HG02759 (cell line): Measurements from ENCODE around the gene VSIR.

ENCODE experiments used
- ATAC-seq: cut with Tn5 transposase; IDR thresholded peaks from one replicate; pipeline ENCODE4 v1.9.1; 2021; ENCODE audit warnings: mild to moderate bottlenecking, moderate library complexity; ENCODE audit not compliant: unreplicated experiment

The VSIR gene

GRCh38 chr10:71773221-71773971 lies at the start of gene VSIR:
VSIR (minus strand) TSS chr10:71773520; CDS start chr10:71773439, 81 bp downstream.
- peak; percentile 61 for ATAC-seq

DNA sequence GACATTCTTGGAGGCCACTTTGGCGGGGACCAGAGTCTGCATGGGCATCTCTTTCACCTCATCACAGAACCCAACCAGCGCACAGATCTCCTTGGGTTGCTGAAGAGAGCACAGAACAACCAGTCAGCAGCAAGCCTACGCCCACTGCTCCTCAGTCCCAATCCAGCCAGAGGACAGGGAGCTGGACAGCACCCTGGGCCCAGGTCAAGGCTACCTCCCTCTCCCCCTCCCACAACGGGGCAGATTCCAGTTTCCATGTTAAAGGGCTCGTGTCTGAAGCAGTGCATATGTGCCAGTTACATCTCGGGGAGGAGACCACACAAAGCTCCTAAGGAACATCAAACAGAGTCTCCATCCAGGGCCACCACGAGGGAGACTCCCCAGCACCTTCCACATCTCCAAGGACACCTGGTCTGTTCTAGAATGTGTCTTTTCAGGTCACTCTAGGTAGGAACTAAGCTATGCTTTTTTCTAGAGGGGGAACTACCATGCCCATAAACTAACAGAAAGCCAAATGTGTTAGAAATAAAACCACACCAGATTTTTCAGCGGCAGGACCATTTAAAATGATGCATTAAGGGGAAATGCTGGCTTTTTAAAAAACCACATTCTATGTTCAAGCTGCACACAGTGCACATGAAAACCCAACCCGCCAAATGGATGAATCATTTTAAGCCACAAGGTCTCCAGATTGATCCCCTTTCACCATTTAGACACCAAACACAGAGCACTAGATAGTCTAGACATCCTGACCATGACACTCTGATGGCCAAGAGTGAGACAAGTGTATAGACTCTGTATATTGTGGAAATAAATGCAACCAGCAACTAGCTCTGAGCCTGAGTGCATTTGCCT lies 48.8 kb upstream of the VSIR start:
- no peak for ATAC-seq

GRCh38 chr10:71820966-71821365 lies 47.6 kb upstream of the VSIR start:
- no peak for ATAC-seq

DNA sequence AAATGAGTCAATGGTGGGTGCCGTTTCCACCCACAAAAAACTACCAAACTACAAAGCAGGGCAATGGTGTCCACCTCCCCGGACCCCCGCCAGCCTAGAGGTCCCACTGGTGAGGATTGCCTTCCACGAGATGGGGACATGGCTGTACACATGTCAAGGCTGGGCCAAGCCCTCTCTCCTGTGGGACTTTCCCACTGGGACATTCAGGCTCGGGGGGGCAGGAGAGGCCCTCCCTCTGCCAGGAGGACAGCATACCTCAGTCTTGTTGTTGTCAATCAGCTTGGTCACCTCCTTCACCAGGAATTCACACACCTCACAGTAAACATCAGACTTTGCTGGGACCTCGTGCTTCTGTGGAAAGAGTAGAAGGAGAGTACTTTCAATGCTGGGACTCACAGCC lies 46.7 kb upstream of the VSIR start:
- no peak for ATAC-seq

DNA sequence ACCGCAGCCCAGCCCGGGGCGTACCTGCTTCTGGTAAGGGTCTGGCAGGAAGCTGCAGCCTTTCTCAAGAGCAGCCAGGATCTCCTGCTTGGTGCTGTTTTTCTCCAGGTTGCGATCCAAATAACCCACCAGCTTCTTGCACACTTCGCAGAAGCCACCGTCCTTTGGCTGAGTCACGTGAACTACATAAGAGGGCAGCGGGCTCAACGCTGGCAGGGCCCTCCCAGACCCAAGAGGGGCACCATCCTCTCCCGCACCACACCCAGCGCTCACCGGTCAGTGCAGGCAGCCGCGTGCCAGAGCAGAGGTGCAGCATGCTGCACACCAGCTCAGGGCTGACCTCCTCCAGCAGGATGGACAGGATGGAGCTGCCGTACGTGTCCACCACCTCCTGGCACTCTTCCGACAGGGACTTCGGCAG lies 46.1 kb upstream of the VSIR start:
- ATAC-seq = no peak

GRCh38 chr10:71818674-71819260 lies 45.4 kb upstream of the VSIR start:
- ATAC-seq = no peak

GRCh38 chr10:71817831-71818655 lies 44.7 kb upstream of the VSIR start:
- ATAC-seq = no peak

DNA sequence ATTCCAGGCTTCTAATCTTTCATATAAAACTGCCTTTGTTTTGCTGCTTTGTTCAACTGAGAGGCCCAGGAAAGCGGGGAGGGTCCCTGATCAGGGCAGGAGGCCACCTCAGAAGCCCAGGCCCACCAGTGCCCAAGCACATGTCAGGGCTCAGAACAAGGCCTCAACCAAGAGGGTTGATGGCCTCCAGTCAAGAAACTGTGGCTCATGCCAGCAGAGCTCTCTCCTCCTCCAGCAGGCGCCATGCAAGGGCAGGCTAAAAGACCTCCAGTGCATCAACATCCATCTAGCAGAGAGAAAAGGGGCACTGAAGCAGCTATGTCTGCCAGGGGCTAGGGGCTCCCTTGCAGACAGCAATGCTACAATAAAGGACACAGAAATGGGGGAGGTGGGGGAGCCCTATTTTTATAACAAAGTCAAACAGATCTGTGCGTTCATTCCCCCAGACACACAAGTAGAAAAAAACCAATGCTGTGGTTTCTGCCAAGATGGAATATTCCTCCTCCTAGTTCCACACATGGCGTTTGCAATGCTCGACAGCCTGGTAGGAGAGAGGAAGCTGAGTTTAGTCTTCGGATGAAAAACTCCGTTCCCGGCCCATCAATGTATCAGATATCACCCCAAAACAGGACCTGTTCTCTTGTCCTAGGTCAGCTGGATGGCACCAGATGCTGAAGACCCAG lies 43.8 kb upstream of the VSIR start:
- no peak for ATAC-seq

- no peak for ATAC-seq
These were observed 43.1 kb upstream of the VSIR start for GRCh38 chr10:71816421-71816851.

DNA sequence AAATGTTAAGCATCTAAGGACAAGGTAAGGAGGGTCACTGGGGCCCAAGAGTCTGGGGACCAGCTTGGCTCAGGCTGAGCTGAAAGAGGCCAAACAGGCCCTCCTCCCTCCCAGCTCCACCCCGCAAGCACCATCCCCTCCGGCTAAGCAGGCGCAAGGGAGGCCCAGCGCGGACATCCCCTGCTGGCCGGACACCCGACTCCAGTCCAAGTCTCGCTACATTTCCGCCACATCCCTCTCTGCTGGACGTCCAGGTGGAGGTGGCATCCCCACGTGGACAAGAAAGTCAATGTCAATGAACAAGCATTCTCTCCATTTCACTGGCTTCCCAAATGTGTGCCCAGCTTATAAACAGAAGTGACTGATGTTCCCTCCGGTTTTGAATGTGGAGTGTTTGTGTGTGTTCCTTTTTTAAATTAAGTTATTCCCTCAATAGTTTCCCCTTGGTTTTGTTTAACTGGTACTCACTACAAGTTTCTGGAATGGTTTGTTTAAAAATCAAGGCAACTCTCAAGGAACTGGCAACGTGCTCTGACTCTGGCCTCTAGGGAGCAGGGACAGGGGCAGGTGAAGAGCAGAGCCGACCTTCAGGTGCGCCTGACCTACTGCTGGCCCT lies 42.3 kb upstream of the VSIR start:
- ATAC-seq = no peak

DNA sequence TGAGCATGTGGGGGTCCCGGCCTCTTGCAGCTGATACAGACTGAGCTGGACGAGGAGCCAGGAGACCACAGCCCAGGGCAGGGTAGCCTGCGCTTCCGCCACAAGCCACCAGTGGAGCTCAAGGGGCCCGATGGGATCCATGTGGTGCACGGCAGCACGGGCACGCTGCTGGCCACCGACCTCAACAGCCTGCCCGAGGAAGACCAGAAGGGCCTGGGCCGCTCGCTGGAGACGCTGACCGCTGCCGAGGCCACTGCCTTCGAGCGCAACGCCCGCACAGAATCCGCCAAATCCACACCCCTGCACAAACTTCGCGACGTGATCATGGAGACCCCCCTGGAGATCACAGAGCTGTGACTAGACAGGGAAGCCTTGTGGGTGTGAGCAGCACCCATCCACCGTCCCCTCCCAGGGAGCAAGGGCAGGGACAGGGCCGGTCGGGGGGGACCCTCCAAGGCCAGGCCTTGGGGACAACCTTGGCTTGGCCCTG lies 41.6 kb upstream of the VSIR start:
- ATAC-seq = no peak

- no peak for ATAC-seq
These were observed 39.7 kb upstream of the VSIR start for GRCh38 chr10:71812913-71813590.

DNA sequence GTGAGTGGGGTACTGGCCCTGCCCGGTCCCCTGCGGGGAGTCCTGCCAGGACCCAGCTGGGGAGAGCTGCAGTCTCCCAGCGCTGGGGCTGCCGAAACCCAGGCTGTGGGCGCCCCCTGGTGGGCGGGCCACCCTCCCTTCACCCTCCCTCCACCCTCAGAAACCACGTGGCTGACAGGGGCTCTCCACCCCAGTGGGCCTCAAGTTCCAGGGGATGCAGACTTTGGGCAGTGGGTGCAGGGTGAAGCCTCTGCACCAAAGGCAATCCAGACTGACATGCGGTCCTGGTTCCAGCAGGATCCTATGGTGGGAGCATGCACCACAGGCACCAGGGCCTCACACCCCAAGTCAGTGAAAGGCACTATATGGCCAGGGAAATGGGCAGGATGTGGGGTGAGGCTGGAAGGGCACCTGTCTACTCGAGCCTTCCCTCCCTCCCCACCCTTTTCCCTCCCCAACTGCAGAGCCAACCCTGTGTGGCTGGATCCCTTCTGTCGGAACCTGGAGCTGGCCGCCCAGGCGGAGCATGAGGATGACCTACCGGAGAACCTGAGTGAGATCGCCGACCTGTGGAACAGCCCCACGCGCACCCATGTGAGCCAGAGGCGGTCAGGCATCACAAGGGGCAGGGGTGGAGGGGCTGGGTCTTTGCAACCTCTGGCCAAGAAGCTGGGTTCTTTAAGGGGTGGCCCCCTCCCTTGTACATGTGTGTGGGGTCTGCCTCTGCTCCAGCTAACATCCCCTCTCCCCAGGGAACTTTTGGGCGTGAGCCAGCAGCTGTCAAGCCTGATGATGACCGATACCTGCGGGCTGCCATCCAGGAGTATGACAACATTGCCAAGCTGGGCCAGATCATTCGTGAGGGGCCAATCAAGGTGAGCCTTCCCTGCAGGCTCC lies 38.9 kb upstream of the VSIR start:
- ATAC-seq = peak; percentile 77

DNA sequence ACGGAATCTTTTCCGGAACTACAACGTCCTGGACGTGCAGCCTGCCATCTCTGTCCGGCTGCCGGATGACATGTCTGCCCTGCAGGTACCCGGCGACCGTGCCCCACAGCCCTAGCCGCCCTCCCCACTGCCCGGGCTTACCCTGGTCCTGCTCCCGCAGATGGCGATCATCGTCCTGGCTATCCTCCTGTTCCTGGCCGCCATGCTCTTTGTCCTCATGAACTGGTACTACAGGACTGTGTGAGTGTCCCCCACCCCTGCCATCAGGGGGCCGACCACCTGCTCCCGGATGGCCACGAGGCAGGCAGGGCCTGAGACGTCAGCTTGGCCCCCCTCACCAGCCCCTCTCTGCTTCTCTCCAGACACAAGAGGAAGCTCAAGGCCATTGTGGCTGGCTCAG lies 38.0 kb upstream of the VSIR start:
- no peak for ATAC-seq

GRCh38 chr10:71810048-71810750 lies 36.9 kb upstream of the VSIR start:
- no peak for ATAC-seq

- no peak for ATAC-seq
These were observed 36.3 kb upstream of the VSIR start for GRCh38 chr10:71809628-71810027.
